A673 (cell line): Measurements from ENCODE around the gene SETD3.

Experiments used
- CTCF ChIP-seq: fragments of 300-800, 200-600 bp; sonication (generic); conservative IDR thresholded peaks from 2 replicates; pipeline ENCODE4 v1.5.1; 2017; ENCODE audit warnings: low read depth, mild to moderate bottlenecking, antibody characterized with exemption, low read length, moderate library complexity, mixed read lengths
- EZH2 ChIP-seq: fragments of 200-600 bp; sonication (generic); IDR thresholded peaks from 2 replicates; pipeline ENCODE4 v1.6.1; 2017; ENCODE audit warnings: borderline replicate concordance, low read depth, mild to moderate bottlenecking, mixed read lengths, antibody characterized with exemption, low read length; ENCODE audit not compliant: poor library complexity, severe bottlenecking

GRCh38 chr14:99395909-99396530 lies 84.6 kb downstream of the SETD3 start:
- TF ChIP-seq CTCF (no peak), EZH2 (no peak)
